Lower leg skin (tissue), 4 donors: Measurements from ENCODE around the gene PTER. TPM values are rescaled to one million over a fixed set of nuclear protein-coding genes. Genes with fewer than 3 reads are reported as not detected.

ENCODE experiments used
- DNase-seq, 2 donors: peaks; one replicate each; pipeline ENCODE4 v3.0.0-alpha.2; 2019; ENCODE audit warnings: low spot score in 2 of 2
- H3K4me3 ChIP-seq: fragments of 200-600 bp; sonication (generic); 2 replicates; pipeline ENCODE4 v1.5.1; 2017; ENCODE audit warnings: mild to moderate bottlenecking, low read depth; ENCODE audit not compliant: poor library complexity, severe bottlenecking
- POLR2A ChIP-seq, 2 donors: fragments of 450-650 bp; IDR thresholded peaks; one replicate each; pipeline ENCODE4 v1.6.1; 2016 to 2017; ENCODE audit warnings: antibody characterized with exemption in 2 of 2, mild to moderate bottlenecking in 1 of 2, moderate library complexity in 1 of 2
- WGBS, 2 donors: methylation state at CpG; one replicate each; pipeline ENCODE4 v1.1.5; 2018; 5-methylcytosine and 5-hydroxymethylcytosine counted together
- intact Hi-C: fragments of 100-400 bp; cut with DNase I; formaldehyde crosslinking; loops from one replicate; pipeline ENCODE4 v1.15.0; 2023; ENCODE audit warnings: low total_unique reads
- total RNA-seq, 4 donors: library from RNA; depleted of rRNA; stranded (reverse); fragments of >200 nt; gene quantifications; one replicate each; pipeline ENCODE4 v1.1.0, GENCODE V29; 2016
- TF ChIP-seq, protein P1 (sequence below), 3 donors: fragments of 450-650 bp; IDR thresholded peaks; one replicate each; pipeline ENCODE4 v1.5.1; 2016; ENCODE audit warnings: antibody characterized with exemption in 3 of 3, mild to moderate bottlenecking in 3 of 3, moderate library complexity in 2 of 3

Gene PTER
- total RNA-seq, 4 donors from 2014 or later = 10.2 to 17.6 (median 14.0) TPM

DNA sequence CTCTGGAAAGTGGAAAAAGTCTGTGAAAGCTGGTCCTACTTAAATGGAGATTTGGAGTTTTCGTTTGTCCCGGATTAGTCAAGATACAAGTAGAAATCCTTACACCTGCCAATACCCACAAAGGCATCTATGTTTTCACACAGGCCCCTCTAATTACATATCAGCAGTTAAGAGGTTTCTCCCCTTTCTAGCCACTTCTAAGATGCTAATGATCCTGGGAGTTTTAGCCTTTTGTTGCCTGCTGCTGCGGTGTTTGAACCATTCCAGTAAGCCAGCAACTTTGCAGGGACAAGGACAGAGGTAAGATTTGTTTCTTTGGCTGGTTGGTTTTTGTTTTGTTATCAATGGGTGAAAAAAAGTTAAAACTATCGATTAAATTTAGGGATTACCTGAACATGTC is 90.6 kb downstream of the PTER start:
- no peak for DNase-seq
- no peak overlapping the region for H3K4me3 ChIP-seq
- TF ChIP-seq POLR2A (IDR thresholded peaks at IDR 0.05) = no peak
- TF ChIP-seq, protein P1, sequence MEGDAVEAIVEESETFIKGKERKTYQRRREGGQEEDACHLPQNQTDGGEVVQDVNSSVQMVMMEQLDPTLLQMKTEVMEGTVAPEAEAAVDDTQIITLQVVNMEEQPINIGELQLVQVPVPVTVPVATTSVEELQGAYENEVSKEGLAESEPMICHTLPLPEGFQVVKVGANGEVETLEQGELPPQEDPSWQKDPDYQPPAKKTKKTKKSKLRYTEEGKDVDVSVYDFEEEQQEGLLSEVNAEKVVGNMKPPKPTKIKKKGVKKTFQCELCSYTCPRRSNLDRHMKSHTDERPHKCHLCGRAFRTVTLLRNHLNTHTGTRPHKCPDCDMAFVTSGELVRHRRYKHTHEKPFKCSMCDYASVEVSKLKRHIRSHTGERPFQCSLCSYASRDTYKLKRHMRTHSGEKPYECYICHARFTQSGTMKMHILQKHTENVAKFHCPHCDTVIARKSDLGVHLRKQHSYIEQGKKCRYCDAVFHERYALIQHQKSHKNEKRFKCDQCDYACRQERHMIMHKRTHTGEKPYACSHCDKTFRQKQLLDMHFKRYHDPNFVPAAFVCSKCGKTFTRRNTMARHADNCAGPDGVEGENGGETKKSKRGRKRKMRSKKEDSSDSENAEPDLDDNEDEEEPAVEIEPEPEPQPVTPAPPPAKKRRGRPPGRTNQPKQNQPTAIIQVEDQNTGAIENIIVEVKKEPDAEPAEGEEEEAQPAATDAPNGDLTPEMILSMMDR (IDR thresholded peaks at IDR 0.05) = no peak
- WGBS, 2 donors = 68 to 72% methylated on average over 4 of the region's 4 CpGs
- intact Hi-C loops = no loop called here

DNA sequence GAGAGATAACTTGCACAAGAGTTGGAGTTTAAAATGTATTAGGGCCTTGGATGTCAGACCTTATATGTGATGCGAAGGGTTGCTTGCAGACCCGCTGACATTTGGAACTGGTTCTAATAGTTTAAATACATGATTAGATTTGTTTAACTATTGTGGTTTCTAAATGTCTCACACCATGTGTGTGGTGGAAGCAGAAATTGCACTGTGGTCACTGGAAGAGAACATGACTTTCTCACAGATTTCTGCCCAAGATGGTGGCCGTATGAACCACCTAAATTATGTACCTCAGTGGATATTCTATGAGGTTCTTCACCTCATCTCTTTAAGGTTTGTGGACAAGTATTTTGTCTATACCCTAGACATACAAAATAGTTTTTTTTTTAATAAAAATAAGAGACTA is 93.0 kb downstream of the PTER start:
- no peak for DNase-seq
- 87 to 89% methylated on average over 3 of the region's 3 CpGs for WGBS, 2 donors
- intact Hi-C loops = no loop called here
- no peak for TF ChIP-seq POLR2A (IDR thresholded peaks at IDR 0.05)
- TF ChIP-seq, protein P1 (IDR thresholded peaks at IDR 0.05) = no peak
- H3K4me3 ChIP-seq = no peak overlapping the region

DNA sequence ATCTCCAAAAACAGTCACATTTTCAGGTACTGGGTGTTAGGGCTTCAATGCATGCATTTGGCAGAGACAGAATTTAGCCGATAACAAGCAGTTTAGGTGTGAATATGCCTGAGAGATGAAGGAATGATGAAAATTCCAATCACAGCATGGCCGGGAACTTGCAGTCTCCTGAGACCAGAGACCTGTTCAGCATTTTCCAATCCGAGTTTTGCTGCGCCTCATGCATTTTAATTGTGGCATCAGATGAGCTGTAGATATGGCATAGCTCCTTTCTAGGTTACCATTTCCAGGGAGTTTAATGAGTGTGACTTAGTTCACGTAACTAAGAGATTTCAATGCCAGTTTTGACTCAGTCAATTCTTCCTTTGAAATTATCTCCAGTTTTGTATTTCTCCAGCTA is 99.3 kb downstream of the PTER start:
- 90 to 96% methylated on average over 5 of the region's 5 CpGs for WGBS, 2 donors
- no peak for TF ChIP-seq POLR2A (IDR thresholded peaks at IDR 0.05)
- TF ChIP-seq, protein P1 (IDR thresholded peaks at IDR 0.05) = no peak
- H3K4me3 ChIP-seq = no peak overlapping the region
- no peak for DNase-seq
- intact Hi-C loops = no loop called here

DNA sequence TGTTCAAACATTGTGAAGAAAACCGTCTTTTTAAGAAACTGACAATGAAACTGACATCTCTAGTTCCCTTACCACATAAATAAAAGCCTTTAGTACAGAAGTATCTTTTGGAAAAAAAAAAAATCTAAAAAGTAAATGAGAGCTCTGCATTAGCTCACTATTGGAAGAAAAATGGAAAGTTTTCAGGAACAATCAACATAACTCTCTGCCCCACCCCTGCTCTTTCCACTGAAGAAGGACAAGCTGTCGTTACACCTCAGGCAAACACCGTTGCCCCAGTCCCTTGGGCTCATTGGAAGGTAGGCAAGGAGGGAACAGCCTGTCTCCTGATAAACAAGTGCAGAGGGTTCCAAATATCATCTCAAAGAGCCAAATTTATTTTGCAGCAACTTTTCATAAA is 107.3 kb downstream of the PTER start:
- H3K4me3 ChIP-seq = no peak overlapping the region
- intact Hi-C loops = no loop called here
- TF ChIP-seq POLR2A (IDR thresholded peaks at IDR 0.05) = no peak
- TF ChIP-seq, protein P1 (IDR thresholded peaks at IDR 0.05) = no peak
- no peak for DNase-seq
- 46 to 50% methylated on average over 3 of the region's 3 CpGs for WGBS, 2 donors

DNA sequence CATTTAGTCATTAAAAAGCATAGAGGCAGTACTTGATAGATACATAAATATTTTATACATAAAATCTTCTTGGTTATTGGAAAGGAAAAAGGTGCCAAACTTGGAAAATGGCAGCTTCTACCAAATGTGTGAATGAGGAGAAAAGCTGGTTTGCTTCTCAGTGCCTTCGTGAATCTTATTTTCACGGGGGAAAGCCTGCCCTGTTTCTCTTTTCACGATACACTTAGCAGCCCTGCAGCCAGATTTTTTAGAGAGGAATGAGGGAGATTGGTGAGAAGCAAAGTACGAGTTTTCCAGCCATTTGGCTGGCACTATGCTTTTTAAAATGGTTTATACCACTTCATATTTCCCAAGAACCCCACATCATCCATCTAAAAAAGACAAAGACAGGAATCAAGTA is 107.8 kb downstream of the PTER start:
- intact Hi-C loops = no loop called here
- DNase-seq = no peak
- H3K4me3 ChIP-seq = no peak overlapping the region
- TF ChIP-seq, protein P1 (IDR thresholded peaks at IDR 0.05) = no peak
- TF ChIP-seq POLR2A (IDR thresholded peaks at IDR 0.05) = no peak
- WGBS, 2 donors = 82 to 83% methylated on average over 4 of the region's 4 CpGs

DNA sequence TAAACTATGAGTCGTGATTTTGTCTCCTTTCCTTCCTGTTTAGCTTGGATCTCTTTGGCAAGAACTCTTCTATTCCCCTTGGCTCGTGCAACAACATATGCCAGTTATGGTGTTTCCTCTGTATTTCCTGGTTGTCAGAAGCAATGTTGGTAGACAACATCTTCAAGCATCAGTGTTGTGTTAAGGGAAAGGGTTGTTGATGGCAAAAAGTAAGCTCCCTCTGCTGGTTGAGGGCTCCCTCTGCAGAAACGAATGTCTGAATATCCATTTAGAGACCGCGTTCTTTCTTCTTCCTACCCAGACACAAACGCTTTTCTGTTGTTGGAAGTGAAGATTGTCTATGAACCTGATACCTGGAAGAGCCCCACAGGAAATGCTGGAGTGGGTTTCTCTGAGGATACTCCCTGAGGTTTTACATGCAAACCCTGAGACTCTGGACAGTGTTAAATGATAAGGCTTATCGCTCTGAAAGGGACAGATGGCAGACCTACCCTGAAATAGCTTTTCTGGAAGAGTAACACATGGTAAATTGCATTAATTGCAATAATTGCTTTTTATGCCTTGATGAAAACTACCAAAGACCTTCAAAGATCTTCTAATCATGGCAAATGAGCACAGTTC is 108.4 kb downstream of the PTER start:
- WGBS, 2 donors = 34 to 38% methylated on average over 7 of the region's 7 CpGs

More for the DNA sequence above, 108.4 kb downstream of the PTER start:
- no peak for DNase-seq
- intact Hi-C loops = no loop called here
- no peak overlapping the region for H3K4me3 ChIP-seq
- TF ChIP-seq POLR2A (IDR thresholded peaks at IDR 0.05) = no peak
